Testis (tissue), 3 donors: Measurements from ENCODE around the gene C13orf46. TPM values are rescaled to one million over a fixed set of nuclear protein-coding genes. Genes with fewer than 3 reads are reported as not detected.

ENCODE experiments used
- DNase-seq: peaks from one replicate; pipeline ENCODE4 v3.0.0-alpha.2; 2019
- H3K27ac ChIP-seq, 2 donors: fragments of 200-600 bp; sonication (generic); one replicate each; pipeline ENCODE4 v1.5.1; 2019
- H3K27me3 ChIP-seq: fragments of 200-600 bp; sonication (generic); one replicate; pipeline ENCODE4 v1.5.1; 2019
- H3K36me3 ChIP-seq: fragments of 200-600 bp; sonication (generic); one replicate; pipeline ENCODE4 v1.5.1; 2017; ENCODE audit warnings: low read depth; ENCODE audit errors: missing control alignments
- H3K4me1 ChIP-seq: fragments of 200-600 bp; sonication (generic); one replicate; pipeline ENCODE4 v1.5.1; 2019
- H3K4me3 ChIP-seq, 2 donors: fragments of 200-600 bp; sonication (generic); one replicate each; pipeline ENCODE4 v1.5.1; 2017 to 2019
- H3K9me3 ChIP-seq: fragments of 200-600 bp; sonication (generic); one replicate; pipeline ENCODE4 v1.5.1; 2017
- CTCF ChIP-seq, 3 experiments: fragments of 450-650 bp in 2 of 3; fragments of 200-600 bp in 1 of 3; sonication (generic) in 1 of 3; IDR thresholded peaks; one replicate each; pipeline ENCODE4 v1.5.1; 2016 to 2019; ENCODE audit warnings: antibody characterized with exemption in 3 of 3, mild to moderate bottlenecking in 2 of 3, moderate library complexity in 1 of 3
- POLR2A ChIP-seq: fragments of 450-650 bp; IDR thresholded peaks from one replicate; pipeline ENCODE4 v1.6.1; 2017; ENCODE audit warnings: antibody characterized with exemption, mild to moderate bottlenecking, moderate library complexity
- WGBS, 2 donors: methylation state at CpG; one replicate each; pipeline ENCODE4 v1.1.5; 2018; 5-methylcytosine and 5-hydroxymethylcytosine counted together
- intact Hi-C: fragments of 100-400 bp; cut with DNase I; formaldehyde crosslinking; loops from one replicate; pipeline ENCODE4 v1.15.1; 2023; ENCODE audit warnings: low total_unique reads
- polyA plus RNA-seq: library from polyadenylated mRNA; stranded (reverse); fragments of 350-450 nt; fragmentation: Illumina TruSeq; extraction: RNeasy Lipid Tissue Mini Kit (QIAGEN cat#74804); gene quantifications from one replicate; pipeline ENCODE4 v1.2.3, GENCODE V29; 2014; ENCODE audit warnings: low read depth, low replicate concordance; ENCODE audit not compliant: insufficient read depth
- total RNA-seq, 2 donors: library from RNA; depleted of rRNA; stranded (reverse); fragments of >200 nt; gene quantifications; one replicate each; pipeline ENCODE4 v1.2.3, GENCODE V29; 2016

The C13orf46 gene
- total and polyA plus RNA-seq, 3 donors from 2014 or later = 2.9 to 28.4 (median 5.5) TPM

GRCh38 chr13:113945857-113946408 is 27.9 kb downstream of the C13orf46 start:
- Histone ChIP-seq H3K27ac (no peak overlapping the region), H3K27me3 (no peaks in the 10 kb centered on the region), H3K4me1 (peaks cover 3% of the 10 kb centered on the region), H3K4me3 (no peak overlapping the region), H3K36me3 (no peaks in the 10 kb centered on the region), H3K9me3 (no peaks in the 10 kb centered on the region)
- intact Hi-C loops = no loop called here
- no peak for DNase-seq
- 88 to 96% methylated on average over 26 of the region's 26 CpGs for WGBS, 2 donors
- no peak for TF ChIP-seq CTCF (IDR thresholded peaks at IDR 0.05)
- TF ChIP-seq POLR2A = no peak

- no peaks in the 10 kb centered on the region for H3K4me1 ChIP-seq
- no peak overlapping the region for H3K27ac ChIP-seq
- H3K4me3 ChIP-seq = no peak overlapping the region
- intact Hi-C loops = no loop called here
- no peak for DNase-seq
- H3K27me3 ChIP-seq = no peaks in the 10 kb centered on the region
- no peaks in the 10 kb centered on the region for H3K9me3 ChIP-seq
- TF ChIP-seq CTCF (IDR thresholded peaks at IDR 0.05) = no peak
- TF ChIP-seq POLR2A = no peak
- WGBS, 2 donors = 78 to 89% methylated on average over 16 to 19 of the region's 19 CpGs
- no peaks in the 10 kb centered on the region for H3K36me3 ChIP-seq
Observed at GRCh38 chr13:113943821-113944565, 29.9 kb downstream of the C13orf46 start.

GRCh38 chr13:113942591-113943103 is 31.2 kb downstream of the C13orf46 start:
- no peaks in the 10 kb centered on the region for H3K36me3 ChIP-seq
- H3K27ac ChIP-seq = no peak overlapping the region
- H3K27me3 ChIP-seq = no peaks in the 10 kb centered on the region
- intact Hi-C loops = no loop called here
- no peaks in the 10 kb centered on the region for H3K9me3 ChIP-seq
- H3K4me1 ChIP-seq = no peaks in the 10 kb centered on the region
- DNase-seq = no peak
- TF ChIP-seq POLR2A (no peak), CTCF (IDR thresholded peaks at IDR 0.05) (no peak)
- 95 to 100% methylated on average over 6 to 23 of the region's 23 CpGs for WGBS, 2 donors
- H3K4me3 ChIP-seq = no peak overlapping the region

GRCh38 chr13:113941571-113942191 is 32.2 kb downstream of the C13orf46 start:
- H3K27me3 ChIP-seq = no peaks in the 10 kb centered on the region
- H3K4me3 ChIP-seq = no peak overlapping the region
- no peak overlapping the region for H3K27ac ChIP-seq
- no peaks in the 10 kb centered on the region for H3K36me3 ChIP-seq
- H3K9me3 ChIP-seq = no peaks in the 10 kb centered on the region
- intact Hi-C loops = no loop called here
- H3K4me1 ChIP-seq = no peaks in the 10 kb centered on the region
- 90 to 92% methylated on average over 13 to 16 of the region's 16 CpGs for WGBS, 2 donors
- DNase-seq = no peak
- TF ChIP-seq CTCF (IDR thresholded peaks at IDR 0.05) = no peak
- no peak for TF ChIP-seq POLR2A
